ENCODE measurements around the gene TMUB1. TPM values are rescaled to one million over a fixed set of nuclear protein-coding genes. Genes with fewer than 3 reads are reported as not detected.
A peak's percentile ranks its signal among the peaks of the same experiment; 100 is the strongest.

Gene TMUB1
- 43.5 and 44.2 TPM in 2 replicates for total RNA-seq (2014; rRNA removed; shearing (Covaris generic))

- Histone ChIP-seq H3K27ac (peak within 1 kb of the TSS; percentile 83; the same call in 1 of the 2 replicates), H3K36me3 (peaks cover 3% of the 10 kb centered on the region; the same call in 1 of the 2 replicates), H3K27me3 (no peaks in the 10 kb centered on the region), H3K9me3 (replicated peaks) (no peaks in the 10 kb centered on the region), H3K4me3 (peak within 1 kb of the TSS; percentile 94), H3K4me1 (peaks cover 31% of the 10 kb centered on the region)
- DNase-seq = peak; percentile 81
Measured at GRCh38 chr7:151083071-151083823, at the start of gene TMUB1. TMUB1 (minus strand) TSS chr7:151083493; CDS start chr7:151082563, 930 bp downstream.

- peak overlapping the region; percentile 82 for H3K27ac ChIP-seq
- H3K4me1 ChIP-seq = peaks cover 23% of the 10 kb centered on the region
- no peak overlapping the region for H3K4me3 ChIP-seq
- peaks cover 47% of the 10 kb centered on the region for H3K36me3 ChIP-seq
- no peaks in the 10 kb centered on the region for H3K27me3 ChIP-seq
- H3K9me3 ChIP-seq (replicated peaks) = no peaks in the 10 kb centered on the region
- no peak for DNase-seq
Measured at GRCh38 chr7:151132461-151133205, 49.3 kb upstream of the TMUB1 start.

- DNase-seq = peak; percentile 97 to 99
- no peak overlapping the region for H3K4me3 ChIP-seq
- H3K27me3 ChIP-seq = no peaks in the 10 kb centered on the region
- no peaks in the 10 kb centered on the region for H3K9me3 ChIP-seq (replicated peaks)
- H3K27ac ChIP-seq = peak overlapping the region; percentile 82
- H3K36me3 ChIP-seq = peaks cover 44% of the 10 kb centered on the region
- H3K4me1 ChIP-seq = peaks cover 23% of the 10 kb centered on the region
Measured at GRCh38 chr7:151131592-151132293, 48.5 kb upstream of the TMUB1 start.

GRCh38 chr7:151131224-151131591, 47.9 kb upstream of the TMUB1 start:
- Histone ChIP-seq H3K9me3 (replicated peaks) (no peaks in the 10 kb centered on the region), H3K4me1 (peaks cover 23% of the 10 kb centered on the region), H3K4me3 (no peak overlapping the region), H3K27me3 (no peaks in the 10 kb centered on the region), H3K27ac (peak overlapping the region; percentile 82), H3K36me3 (peaks cover 44% of the 10 kb centered on the region)
- DNase-seq = no peak

- peaks cover 23% of the 10 kb centered on the region for H3K4me1 ChIP-seq
- no peak overlapping the region for H3K4me3 ChIP-seq
- no peaks in the 10 kb centered on the region for H3K9me3 ChIP-seq (replicated peaks)
- H3K27ac ChIP-seq = peak overlapping the region; percentile 82
- H3K27me3 ChIP-seq = no peaks in the 10 kb centered on the region
- H3K36me3 ChIP-seq = peaks cover 41% of the 10 kb centered on the region
- no peak for DNase-seq
Measured at GRCh38 chr7:151130741-151131157, 47.5 kb upstream of the TMUB1 start.

- H3K4me1 ChIP-seq = peaks cover 23% of the 10 kb centered on the region
- DNase-seq = no peak
- peaks cover 41% of the 10 kb centered on the region for H3K36me3 ChIP-seq
- H3K9me3 ChIP-seq (replicated peaks) = no peaks in the 10 kb centered on the region
- no peak overlapping the region for H3K27ac ChIP-seq
- H3K4me3 ChIP-seq = no peak overlapping the region
- H3K27me3 ChIP-seq = no peaks in the 10 kb centered on the region
Measured at GRCh38 chr7:151129960-151130591, 46.8 kb upstream of the TMUB1 start.

- peaks cover 42% of the 10 kb centered on the region for H3K36me3 ChIP-seq
Measured at GRCh38 chr7:151129117-151129959, 46.0 kb upstream of the TMUB1 start.

GRCh38 chr7:151128716-151129115, 45.4 kb upstream of the TMUB1 start:
- peaks cover 42% of the 10 kb centered on the region for H3K36me3 ChIP-seq
- H3K27me3 ChIP-seq = no peaks in the 10 kb centered on the region
- H3K27ac ChIP-seq = peak overlapping the region; percentile 43
- DNase-seq = no peak
- no peak overlapping the region for H3K4me3 ChIP-seq
- H3K9me3 ChIP-seq (replicated peaks) = no peaks in the 10 kb centered on the region
- H3K4me1 ChIP-seq = peaks cover 23% of the 10 kb centered on the region

More at GRCh38 chr7:151129117-151129959, 46.0 kb upstream of the TMUB1 start:
- H3K4me3 ChIP-seq = no peak overlapping the region
- peak; percentile 26 to 48 for DNase-seq
- H3K9me3 ChIP-seq (replicated peaks) = no peaks in the 10 kb centered on the region
- peak overlapping the region; percentile 43 for H3K27ac ChIP-seq
- H3K4me1 ChIP-seq = peaks cover 23% of the 10 kb centered on the region
- H3K27me3 ChIP-seq = no peaks in the 10 kb centered on the region

GRCh38 chr7:151128144-151128543, 44.9 kb upstream of the TMUB1 start:
- no peak overlapping the region for H3K27ac ChIP-seq
- H3K4me1 ChIP-seq = peaks cover 23% of the 10 kb centered on the region
- H3K9me3 ChIP-seq (replicated peaks) = no peaks in the 10 kb centered on the region
- DNase-seq = no peak
- peaks cover 44% of the 10 kb centered on the region for H3K36me3 ChIP-seq
- no peaks in the 10 kb centered on the region for H3K27me3 ChIP-seq
- H3K4me3 ChIP-seq = no peak overlapping the region

GRCh38 chr7:151126491-151127137, 43.3 kb upstream of the TMUB1 start:
- DNase-seq = no peak
- Histone ChIP-seq H3K4me3 (no peak overlapping the region), H3K9me3 (replicated peaks) (no peaks in the 10 kb centered on the region), H3K27ac (no peak overlapping the region), H3K4me1 (peaks cover 13% of the 10 kb centered on the region), H3K36me3 (peaks cover 41% of the 10 kb centered on the region), H3K27me3 (no peaks in the 10 kb centered on the region)

GRCh38 chr7:151125846-151126481, 42.7 kb upstream of the TMUB1 start:
- Histone ChIP-seq H3K27me3 (no peaks in the 10 kb centered on the region), H3K9me3 (replicated peaks) (no peaks in the 10 kb centered on the region), H3K27ac (no peak overlapping the region), H3K4me3 (no peak overlapping the region), H3K4me1 (peaks cover 6% of the 10 kb centered on the region), H3K36me3 (peaks cover 38% of the 10 kb centered on the region)
- DNase-seq = no peak

GRCh38 chr7:151125470-151125845, 42.2 kb upstream of the TMUB1 start:
- no peaks in the 10 kb centered on the region for H3K9me3 ChIP-seq (replicated peaks)
- H3K4me3 ChIP-seq = no peak overlapping the region
- DNase-seq = no peak
- H3K4me1 ChIP-seq = peaks cover 3% of the 10 kb centered on the region; the same call in 1 of the 2 replicates
- H3K27ac ChIP-seq = no peak overlapping the region
- peaks cover 35% of the 10 kb centered on the region for H3K36me3 ChIP-seq
- H3K27me3 ChIP-seq = no peaks in the 10 kb centered on the region

- DNase-seq = no peak
- Histone ChIP-seq H3K27ac (no peak overlapping the region), H3K27me3 (no peaks in the 10 kb centered on the region), H3K4me3 (no peak overlapping the region), H3K36me3 (peaks cover 37% of the 10 kb centered on the region), H3K9me3 (replicated peaks) (no peaks in the 10 kb centered on the region), H3K4me1 (peaks cover 3% of the 10 kb centered on the region; the same call in 1 of the 2 replicates)
Measured at GRCh38 chr7:151124899-151125399, 41.7 kb upstream of the TMUB1 start.
